NCI-H1436 (cell line): ENCODE results near the gene MS4A8.
A peak's percentile ranks its signal among the peaks of the same experiment; 100 is the strongest.
"Not testable (repeated sequence)": the region's sequence is repeated elsewhere in the genome, so short reads cannot be mapped to it uniquely, and the experiment has no call there.

Experiments
- DNase-seq: peaks from one replicate; lab custom pipeline; 2025; lab: John Stamatoyannopoulos, UW

Gene MS4A8, protein sequence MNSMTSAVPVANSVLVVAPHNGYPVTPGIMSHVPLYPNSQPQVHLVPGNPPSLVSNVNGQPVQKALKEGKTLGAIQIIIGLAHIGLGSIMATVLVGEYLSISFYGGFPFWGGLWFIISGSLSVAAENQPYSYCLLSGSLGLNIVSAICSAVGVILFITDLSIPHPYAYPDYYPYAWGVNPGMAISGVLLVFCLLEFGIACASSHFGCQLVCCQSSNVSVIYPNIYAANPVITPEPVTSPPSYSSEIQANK

DNA sequence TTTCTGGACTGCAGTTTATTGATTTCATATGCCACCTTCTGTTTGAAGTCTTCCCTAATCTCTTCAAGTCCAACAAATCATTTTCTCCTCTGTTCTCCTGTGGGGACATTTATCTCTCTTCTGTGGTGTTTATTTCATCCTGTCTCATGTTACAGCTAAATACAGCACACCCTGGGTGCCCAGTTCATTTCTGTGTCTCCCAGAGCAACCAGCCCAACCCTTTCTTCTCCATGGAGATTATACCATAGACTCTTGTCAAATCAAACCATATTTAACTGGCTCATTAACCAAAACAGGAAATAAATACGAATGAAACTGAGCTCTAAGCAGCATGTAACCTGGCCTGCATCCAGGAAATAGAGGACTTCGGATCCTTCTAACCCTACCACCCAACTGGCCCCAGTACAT lies at the start of gene MS4A8:
MS4A8 (plus strand) TSS at position 329 of the 408 bp plus-strand sequence. CDS start 1,249 bp downstream, outside the sequence.
- peak; percentile 89 for DNase-seq

DNA sequence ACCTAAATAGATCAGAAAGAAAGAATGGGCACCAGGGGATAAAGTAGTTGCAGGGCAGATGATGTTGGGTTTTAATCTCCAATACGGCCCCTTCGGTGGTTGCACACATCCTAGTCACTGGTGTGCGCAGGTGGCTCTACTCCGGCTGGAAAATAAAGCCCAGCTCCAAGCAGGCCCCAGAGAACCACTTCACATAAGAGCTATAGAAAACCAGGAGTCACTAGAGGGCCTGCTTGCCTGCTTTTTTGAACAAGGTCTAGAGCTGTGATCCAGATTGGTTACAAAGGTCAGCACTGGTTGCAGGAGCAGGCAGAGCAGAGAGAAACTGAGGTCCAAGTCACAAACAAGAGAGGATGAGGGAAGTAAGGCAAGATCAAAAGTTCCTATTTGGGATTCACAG lies 41.5 kb upstream of the MS4A8 start:
- DNase-seq, result peak; percentile 82

DNA sequence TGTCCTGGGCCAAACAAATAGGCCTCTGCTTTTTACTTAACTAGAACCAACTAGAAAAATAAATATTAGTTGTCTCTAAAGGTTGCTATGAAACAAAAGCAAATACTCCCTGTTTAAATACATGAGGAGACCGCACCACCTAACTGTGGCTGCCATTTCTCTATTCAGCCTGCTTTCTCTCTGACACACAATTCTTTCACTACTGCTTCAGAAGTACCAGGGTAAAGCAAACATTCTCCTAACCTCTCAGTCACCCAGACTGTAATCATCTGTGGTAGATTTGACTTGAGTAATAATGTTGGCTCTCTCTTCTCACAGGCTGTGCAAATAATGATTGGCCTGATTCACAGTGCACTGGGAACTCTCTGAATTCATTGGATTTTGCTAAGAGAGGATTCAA lies 41.0 kb upstream of the MS4A8 start:
- DNase-seq, result peak; percentile 35

DNA sequence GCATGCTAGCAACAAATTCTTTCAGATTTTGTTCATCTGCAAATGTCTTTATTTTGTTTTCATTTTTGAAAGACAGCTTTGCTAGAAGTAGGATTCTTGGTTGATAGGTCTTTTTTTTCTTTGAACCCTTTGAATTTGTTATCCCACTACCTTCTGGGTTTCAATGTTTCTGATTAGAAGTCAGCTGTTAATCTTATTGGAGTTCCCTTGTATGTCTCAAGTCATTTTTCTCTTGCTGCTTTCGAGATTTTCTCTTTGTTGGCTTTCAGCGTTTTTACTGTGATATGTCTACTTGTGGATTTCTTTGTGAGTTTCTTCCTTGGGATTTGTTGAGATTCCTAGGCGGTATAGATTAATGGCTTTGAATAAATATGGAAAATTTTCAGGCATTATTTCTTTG lies 27.2 kb upstream of the MS4A8 start:
- DNase-seq, result no peak

DNA sequence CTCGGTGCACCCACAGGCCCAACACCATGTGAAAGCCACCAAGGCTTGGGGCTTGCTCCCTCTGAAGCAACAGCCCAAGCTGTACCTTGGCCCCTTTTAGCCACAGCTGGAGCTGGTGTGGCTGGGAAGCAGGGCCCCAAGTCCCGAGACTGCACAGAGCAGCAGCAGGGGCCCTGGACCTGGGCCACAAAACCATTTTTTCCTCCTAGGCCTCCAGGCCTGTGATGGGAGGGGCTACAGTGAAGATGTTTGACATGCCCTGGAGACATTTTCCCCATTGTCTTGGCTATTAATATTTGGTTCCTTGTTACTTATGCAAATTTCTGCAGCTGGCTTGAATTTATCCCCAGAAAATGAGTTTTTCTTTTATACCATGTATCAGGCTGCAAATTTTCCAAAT lies 21.2 kb upstream of the MS4A8 start:
- not testable (repeated sequence) for DNase-seq

DNA sequence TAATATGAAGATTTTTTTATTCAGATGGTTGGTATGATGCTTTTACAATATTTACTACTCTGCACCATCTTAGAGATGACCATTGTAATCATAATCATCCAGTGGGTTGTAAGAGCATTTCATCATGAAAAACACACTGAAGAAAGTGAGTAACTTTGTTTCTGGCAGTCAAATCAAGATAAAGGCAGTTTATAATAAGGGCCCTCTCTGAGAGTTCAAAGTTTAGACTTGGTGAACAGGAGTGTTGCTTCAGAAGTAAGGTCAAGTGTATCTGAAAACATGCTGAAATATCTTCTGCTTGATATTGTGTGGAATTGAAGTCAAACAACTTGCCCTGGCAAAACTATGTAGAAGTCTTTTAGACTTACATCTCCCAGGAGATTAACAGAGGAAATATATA lies 19.5 kb upstream of the MS4A8 start:
- DNase-seq, result no peak

DNA sequence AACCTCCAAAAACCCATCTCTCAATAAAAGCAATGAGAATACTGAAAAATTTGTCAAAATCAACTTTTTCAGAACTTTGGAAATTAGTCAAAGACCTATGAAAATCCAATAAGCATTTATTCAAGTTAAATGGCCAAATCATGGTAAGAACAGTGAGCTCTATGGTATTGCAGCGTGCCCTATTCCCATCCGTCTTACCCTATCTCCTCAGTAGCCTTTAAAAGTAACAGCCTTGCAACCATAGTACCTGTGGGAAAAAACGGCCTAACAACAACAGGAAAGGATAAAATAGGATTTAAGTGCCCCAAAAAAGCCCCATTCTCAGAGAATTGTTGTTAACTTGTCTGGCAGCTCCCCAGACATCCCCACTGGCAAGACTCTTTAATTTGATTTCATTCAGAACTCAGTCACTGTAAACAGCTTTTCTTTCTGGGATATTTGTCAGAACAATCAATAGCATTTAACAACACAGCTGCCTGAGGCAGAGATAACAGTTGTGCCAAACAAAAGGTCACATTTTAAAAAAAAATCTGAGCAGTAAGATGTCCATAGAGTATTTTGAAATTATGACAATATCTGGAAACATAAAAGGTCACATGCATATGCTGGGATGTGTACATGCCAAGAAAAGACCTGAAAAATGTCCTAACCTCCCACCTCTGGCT lies 18.8 kb upstream of the MS4A8 start:
- no peak for DNase-seq

DNA sequence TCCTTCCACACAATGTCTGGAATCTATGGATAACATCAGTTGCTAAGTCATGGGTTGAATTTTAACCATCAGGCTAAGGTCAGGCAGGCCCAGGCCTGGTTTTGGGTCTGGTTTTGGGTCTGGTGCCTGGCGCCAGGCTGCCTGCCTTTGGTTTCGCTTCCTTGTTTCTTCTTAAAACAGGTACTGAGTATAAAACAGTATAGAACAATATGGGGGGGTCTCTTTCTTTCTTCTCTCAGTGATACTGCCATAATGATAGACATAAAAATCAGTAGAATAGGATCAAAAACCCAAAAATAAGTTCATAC lies 14.9 kb upstream of the MS4A8 start:
- not testable (repeated sequence) for DNase-seq

DNA sequence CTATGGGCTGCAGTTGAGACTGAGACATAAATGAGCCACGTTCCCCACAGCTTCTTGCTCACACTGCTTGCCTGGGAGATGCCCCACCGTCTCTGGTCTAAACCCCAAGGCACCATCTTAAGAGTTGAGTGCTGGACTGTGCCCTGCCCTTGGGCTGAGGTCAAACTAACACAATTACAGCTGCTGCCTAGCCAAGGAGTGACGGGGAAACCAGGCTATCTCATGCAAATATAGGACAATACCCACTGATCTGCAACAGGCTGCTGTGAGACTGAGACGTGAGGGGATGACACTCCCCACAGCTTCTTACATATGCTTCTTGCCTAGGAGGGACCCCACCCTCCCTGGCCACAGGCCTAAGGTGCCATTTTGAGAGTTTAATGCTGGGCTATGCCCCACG lies 7.8 kb upstream of the MS4A8 start:
- DNase-seq, result no peak

DNA sequence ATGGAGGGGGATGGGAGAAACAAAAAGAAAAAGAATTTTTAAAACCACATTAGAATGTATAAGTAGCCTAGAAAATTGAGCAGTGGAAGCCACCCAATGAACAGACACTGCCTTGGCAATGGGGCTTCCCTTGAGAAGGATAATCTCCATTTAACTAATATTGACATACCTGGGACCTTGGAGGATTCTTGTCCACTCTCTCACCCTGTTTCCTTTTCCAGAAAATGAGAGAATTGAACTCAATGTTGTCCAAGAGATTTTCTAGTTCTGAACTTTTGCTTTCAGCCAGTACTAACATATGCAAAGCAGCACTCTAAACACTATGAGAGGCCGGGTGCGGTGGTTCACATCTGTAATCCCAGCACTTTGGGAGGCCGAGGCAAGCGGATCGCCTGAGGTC lies 524 bp downstream of the MS4A8 start:
- no peak for DNase-seq

DNA sequence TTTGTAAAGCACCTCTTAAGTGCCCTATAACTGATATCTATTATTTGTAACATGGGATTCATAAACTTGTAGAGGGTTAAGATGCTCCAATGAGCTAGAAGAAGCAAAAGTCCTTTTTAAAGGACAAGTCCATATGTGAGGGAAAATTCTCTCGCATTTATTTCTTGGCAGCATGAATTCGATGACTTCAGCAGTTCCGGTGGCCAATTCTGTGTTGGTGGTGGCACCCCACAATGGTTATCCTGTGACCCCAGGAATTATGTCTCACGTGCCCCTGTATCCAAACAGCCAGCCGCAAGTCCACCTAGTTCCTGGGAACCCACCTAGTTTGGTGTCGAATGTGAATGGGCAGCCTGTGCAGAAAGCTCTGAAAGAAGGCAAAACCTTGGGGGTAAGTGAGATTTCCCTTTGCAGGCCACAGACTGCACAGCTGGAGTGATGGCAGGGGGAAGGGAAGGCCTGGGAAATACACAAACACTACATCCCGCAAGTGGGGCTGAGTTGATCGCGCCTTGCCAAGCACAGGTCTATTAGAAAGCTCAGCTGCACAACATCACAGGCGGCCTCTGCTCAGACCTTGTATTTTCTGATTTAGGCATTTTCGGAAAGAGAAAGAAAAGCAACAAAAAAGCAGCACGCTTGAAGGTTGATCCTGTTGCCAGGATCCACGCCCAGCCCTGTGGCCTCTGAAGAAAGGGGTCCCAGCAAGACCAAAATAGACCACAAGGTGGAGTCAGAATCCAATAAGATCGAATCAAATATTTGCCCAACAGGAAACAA lies 1.5 kb downstream of the MS4A8 start:
- DNase-seq, result peak; percentile 72

DNA sequence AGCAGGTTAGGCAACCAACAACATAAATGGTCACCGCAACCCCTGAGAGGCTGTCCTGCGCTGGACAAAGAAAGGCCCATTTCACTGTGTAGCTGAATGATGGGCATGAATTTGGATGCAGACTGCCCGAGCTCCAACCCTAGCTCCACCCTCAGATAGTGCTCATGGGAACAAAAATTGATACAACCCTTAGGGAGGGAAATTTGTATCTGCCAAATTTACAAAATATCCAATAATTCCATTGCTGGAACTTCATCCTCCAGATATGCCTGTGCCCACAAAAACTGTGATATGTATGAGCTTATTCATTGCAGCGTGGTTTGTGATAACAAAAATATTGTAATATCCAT lies 2.0 kb downstream of the MS4A8 start:
- DNase-seq, result no peak

DNA sequence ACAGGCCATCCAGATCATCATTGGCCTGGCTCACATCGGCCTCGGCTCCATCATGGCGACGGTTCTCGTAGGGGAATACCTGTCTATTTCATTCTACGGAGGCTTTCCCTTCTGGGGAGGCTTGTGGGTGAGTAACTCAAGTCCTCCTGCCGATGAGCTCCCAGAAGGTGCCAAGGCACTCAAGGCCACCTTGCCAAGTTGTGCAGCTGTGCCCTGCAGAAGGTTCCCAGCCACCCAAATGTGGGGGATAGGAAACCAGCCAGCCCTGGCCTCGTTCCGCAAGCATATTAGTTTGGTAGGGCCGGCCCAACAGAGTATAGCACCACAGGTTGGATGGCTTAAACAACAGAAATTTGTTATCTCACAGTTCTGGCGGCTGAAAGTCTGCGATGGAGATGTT lies 4.0 kb downstream of the MS4A8 start:
- DNase-seq, result no peak

DNA sequence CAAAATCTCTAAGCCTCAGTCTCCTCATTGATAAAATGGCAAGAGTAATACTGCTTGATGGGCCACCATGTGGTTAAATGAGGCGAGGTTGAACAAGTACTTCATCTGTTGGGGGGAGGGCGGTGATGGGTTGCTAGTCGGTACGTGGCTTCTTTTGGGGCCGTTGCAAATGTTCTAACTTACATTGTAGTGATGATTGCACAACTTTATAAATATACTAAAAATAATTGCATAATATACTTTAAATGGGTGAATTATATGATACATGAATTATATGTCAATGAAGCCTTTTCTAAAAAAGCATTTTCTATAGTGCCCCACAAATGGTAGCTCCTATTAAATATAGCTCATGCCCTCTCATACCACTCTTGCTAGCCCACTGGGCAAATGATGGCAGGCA lies 6.5 kb downstream of the MS4A8 start:
- no peak for DNase-seq

DNA sequence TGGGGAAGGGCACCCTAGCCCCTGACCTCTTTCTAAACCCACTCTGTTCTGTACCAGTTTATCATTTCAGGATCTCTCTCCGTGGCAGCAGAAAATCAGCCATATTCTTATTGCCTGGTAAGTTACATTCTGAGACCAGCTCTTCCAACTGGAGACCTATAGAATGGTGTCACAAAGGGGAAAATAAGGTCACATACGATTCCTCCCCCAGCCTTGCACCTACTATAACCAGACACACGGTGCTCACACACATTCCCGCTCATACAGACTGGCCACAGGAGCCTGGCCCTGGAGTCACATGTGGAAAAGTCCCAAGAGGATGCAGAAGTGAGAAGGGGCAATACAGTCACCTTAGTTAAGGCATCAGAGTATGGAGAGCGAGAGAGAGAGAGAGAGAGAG lies 7.5 kb downstream of the MS4A8 start:
- no peak for DNase-seq

DNA sequence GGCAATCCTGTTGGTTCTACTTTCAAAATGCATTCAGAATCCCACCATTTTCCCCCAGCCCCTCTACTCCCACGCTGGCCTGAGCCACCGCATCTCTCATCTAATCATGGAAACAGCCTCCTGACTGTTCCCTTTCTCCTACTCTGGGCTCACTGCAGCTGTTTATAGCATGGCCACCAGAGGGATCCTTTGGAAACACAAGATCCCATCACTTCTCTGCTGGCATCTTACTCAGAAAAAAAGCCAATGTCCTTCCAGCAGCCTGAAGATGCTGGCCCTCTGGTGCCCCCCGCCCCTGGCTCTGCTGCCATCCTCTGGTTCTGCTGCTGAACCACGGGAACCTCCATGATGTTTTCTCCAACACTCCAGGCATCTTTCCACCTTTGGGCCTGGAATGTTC lies 11.1 kb downstream of the MS4A8 start:
- no peak for DNase-seq

DNA sequence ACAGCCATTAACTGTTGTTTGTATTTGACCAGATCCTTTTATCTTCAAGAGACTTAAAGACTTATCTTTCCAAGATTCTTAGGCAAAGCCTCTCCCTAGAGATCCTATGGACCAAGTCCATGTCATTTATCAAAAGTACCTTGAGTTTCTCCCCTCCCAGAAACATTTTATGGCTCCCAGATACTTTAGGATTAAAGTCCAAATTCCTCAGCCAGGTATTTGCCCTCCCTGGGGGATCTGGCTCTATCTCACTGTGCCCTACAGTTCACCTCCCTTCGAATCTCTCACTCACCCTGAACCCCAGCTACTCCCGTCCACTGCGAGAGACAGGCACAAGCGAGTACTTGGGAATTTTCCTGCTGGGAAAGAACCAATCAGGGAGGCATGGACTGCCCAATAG lies 11.9 kb downstream of the MS4A8 start:
- no peak for DNase-seq

DNA sequence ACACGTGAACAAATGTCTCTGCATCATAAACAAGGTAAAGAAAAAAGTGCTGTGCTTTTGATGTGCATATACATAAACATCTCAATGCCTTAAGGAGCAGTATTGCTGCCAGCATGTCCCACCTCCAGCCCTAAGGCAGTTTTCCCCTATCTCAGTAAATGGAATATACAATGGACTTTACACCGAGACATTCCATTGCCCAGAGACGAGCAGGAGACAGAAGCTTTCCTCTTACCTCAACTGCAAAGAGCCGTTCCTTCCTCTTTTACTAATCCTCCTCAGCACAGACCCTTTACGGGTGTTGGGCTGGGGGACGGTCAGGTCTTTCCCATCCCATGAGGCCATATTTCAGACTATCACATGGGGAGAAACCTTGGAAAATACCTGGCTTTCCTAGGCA lies 14.0 kb downstream of the MS4A8 start:
- not testable (repeated sequence) for DNase-seq

DNA sequence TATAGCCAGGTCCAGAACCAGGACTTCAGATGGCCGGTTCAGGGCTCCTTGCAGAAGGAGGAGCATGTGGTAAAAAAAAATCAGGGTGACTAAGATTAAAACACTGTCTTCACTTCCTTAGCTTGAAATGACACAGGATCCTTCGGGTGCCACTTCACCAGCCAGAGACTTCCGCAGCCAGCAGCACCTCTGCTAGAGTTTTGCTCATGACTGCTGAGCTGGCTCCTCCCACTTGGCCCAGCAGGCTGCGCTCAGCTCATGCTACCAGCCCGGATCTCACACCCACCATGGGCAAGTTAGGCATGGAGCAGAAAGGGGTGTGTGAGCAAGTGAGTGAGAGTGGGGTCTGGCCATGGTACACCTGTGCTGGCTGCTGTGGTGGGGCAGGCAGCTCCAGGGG lies 18.5 kb downstream of the MS4A8 start:
- no peak for DNase-seq

DNA sequence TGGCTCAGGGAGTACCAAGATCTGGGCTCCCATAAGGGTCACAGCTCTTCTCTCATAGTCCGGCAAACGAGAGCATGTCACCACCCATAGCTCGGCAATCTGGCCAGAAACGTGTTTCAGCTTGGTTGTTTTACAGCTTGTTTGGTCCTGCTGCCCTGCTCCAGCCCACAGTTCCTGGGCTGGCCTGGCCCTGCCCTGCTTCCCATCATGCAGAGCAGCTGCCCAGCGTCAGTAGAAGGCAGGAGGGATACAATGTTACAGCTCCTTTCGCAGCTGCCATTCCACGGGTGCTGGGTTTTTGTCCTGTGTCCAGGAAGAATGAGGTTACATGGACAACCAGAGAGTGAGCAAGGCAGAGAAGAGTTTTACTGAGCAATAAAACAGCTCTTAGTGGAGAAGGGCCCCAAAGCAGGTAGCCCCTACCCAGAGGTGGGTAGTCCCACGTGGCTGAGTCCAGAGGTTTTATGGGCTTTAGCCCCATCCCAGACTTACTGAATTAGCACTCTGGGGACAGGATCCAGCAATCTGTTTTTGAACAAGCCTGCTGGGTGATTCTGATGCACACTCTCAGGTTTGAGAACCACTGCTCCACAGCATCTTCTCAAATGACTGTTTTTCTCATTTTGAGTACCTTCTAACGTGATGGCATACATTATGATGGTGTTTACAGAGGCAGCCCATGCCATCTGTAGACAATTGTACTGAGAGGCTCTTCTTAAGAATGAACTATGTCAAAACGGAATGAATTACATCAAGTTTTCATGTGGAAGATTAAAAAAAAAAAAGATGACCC lies 19.3 kb downstream of the MS4A8 start:
- no peak for DNase-seq

DNA sequence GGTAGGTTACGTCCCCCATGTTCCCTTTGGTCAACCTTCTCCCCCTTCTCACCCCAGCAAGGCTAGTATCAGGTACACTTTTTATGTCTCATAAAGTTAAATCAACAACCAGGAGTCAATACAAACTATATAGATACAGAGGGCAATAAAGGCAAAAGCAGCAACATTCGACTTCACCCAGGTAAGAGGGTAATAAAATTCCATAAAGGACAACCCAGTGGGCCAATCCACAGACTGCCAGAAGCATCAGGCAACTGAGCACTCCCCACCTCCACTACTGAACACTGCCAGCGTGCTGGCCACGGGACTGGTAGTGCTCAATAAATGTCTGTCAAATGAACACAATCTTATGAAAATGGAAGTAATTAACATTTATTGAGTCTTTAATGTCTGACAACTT lies 20.0 kb downstream of the MS4A8 start:
- no peak for DNase-seq

DNA sequence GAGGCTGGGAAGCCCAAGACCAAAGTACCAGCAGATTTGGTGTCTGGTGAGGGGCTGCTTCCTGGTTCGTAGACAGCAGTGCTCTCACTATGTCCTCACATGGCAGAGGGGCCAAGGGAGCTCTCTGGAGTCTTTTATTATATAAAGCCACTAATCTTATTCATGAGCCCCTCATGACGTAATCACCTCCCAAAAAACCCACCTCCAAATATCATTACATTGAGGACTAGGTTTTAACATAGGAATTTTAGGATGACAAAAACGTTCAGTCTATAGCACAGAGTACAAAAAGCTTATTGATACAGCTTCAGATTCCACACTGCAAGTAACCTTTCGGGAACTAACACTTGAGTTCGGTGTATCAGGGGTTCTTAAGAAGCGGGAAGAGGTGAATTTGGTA lies 21.0 kb downstream of the MS4A8 start:
- no peak for DNase-seq

DNA sequence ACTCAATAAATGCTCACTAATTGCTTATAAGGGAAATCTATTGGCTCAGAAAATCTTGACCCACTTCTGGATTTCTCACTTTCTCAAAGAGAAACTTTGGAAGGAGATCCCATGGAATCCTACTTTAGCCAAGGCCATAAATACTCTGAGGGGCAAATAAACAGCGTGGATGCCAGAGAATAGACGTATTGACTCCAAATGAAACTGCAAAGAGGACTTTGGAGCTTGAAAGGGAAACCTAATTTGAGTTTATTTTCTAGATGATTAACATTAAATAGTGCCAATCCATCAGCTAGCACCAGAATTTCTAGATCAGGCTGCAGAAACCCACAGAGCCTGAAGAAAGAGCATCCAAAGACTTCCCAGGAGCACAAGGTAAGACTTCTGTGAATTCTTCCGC lies 25.0 kb downstream of the MS4A8 start, which contains the start of gene MS4A18:
MS4A18 (plus strand) TSS at position 301 of the 400 bp plus-strand sequence.
- no peak for DNase-seq
